Activated T-cell treated with anti-CD3 and anti-CD28 coated beads for 24 hours (primary cell): ENCODE measurements around the gene TNPO3.

Source experiments
- DNase-seq: peaks from one replicate; pipeline ENCODE4 v3.0.0-alpha.2; 2020; ENCODE audit warnings: low read depth

The TNPO3 gene

GRCh38 chr7:128906766-128907559 is 147.9 kb downstream of the TNPO3 start:
- DNase-seq: no peak

- no peak for DNase-seq
Measured at GRCh38 chr7:128906001-128906765, 148.7 kb downstream of the TNPO3 start.

- no peak for DNase-seq
Measured at GRCh38 chr7:128904381-128905197, 150.3 kb downstream of the TNPO3 start.
